GM18519 (cell line): ENCODE results near the gene NPC1L1.

Experiments
- ATAC-seq: cut with Tn5 transposase; IDR thresholded peaks from one replicate; pipeline ENCODE4 v1.9.1; 2021; ENCODE audit warnings: mild to moderate bottlenecking, moderate library complexity; ENCODE audit not compliant: unreplicated experiment, low FRiP score

NPC1L1 gene

GRCh38 chr7:44537442-44537841, 3.7 kb downstream of the NPC1L1 start:
- ATAC-seq = no peak

- ATAC-seq = no peak
These were observed 5.0 kb downstream of the NPC1L1 start for GRCh38 chr7:44536090-44536489.

- ATAC-seq = no peak
These were observed 5.6 kb downstream of the NPC1L1 start for GRCh38 chr7:44535348-44536064.

GRCh38 chr7:44534501-44534900, 6.6 kb downstream of the NPC1L1 start:
- no peak for ATAC-seq

DNA sequence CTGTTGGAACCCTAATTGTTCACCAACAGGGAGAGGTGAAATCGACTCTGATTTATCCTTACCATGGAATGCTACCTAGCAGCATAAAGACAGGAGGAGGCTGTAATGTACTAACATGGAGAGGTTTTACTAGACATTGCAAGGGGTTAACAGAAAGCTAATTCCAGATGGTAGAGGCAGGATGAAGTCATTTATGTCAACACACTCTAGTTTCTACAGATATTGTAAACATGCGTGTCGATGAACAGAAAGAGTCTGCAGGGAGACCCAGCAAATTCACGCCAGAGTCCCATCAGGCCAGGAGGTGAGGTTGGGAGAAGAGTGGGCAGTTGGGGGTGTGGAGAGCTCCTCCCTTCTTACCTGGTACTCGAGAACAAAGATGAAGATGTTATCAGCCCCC, 7.0 kb downstream of the NPC1L1 start:
- no peak for ATAC-seq

- no peak for ATAC-seq
These were observed 7.7 kb downstream of the NPC1L1 start for GRCh38 chr7:44533301-44534055.

GRCh38 chr7:44531421-44532380, 9.4 kb downstream of the NPC1L1 start:
- ATAC-seq = no peak

DNA sequence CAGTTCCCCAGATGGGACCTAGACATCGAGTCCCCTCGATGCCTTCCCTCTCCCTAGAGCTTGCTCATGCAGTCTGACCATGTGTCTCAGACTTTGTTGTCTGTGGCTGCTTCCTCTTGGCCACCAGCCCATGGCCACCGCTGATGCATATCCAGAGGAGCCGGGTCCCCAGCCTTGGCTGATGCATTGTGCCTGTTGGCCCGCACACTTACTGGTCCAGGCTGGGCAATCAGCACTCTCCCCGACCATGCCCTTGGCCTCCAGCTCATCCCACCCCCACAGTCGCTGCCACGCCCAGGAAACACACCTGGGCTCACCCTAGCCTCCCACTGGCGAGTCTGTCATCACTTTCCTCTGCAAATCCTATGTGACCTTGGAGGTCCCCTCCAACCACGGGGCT, 10.1 kb downstream of the NPC1L1 start:
- ATAC-seq = no peak

DNA sequence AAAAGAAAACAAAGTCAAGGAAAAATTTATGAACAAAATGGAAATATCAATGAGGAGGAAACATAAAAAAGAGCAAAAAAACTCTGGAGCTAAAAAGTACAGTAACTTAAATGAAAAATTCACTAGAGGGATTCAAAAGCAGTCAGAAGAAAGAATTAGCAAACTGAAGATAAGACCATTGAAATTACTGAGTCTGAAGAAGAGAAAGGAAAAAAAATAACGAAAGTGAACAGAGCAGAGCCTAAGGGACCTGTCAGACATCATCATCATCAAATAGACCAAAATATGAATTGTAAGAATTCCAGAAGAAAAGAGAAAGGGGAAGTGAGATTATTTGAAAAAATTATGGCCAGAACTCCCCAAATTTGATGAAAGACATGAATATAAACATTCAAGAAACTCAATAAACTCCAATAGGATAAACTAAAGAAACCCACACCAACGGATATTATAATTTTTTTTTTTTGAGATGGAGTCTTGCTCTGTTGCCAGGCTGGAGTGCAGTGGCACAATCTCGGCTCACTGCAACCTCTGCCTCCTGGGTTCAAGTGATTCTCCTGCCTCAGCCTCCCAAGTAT, 16.2 kb downstream of the NPC1L1 start:
- ATAC-seq = no peak

- no peak for ATAC-seq
These were observed 18.8 kb downstream of the NPC1L1 start for GRCh38 chr7:44522315-44522714.

GRCh38 chr7:44521347-44522095, 19.6 kb downstream of the NPC1L1 start:
- no peak for ATAC-seq

DNA sequence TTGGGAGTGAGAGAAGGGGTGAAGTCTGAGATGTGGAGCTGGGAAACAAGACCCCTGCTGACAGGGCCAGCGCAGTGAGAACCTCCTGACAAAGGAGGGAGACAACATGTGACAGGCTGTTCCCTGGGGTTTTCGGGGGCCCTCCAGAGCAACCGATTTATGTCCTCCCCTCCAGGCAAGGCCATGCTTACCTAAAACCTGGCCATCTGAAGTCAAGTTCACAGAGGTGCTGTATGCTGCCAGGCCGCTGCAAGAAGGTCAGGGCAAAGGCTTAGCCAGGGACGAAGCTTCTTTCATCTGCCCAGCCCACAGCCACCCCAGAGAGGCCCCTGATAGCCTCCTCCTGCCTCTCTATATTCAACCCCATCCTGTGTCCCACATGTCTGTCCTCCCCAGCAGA, 20.6 kb downstream of the NPC1L1 start:
- no peak for ATAC-seq

GRCh38 chr7:44519546-44519945, 21.6 kb downstream of the NPC1L1 start:
- no peak for ATAC-seq

DNA sequence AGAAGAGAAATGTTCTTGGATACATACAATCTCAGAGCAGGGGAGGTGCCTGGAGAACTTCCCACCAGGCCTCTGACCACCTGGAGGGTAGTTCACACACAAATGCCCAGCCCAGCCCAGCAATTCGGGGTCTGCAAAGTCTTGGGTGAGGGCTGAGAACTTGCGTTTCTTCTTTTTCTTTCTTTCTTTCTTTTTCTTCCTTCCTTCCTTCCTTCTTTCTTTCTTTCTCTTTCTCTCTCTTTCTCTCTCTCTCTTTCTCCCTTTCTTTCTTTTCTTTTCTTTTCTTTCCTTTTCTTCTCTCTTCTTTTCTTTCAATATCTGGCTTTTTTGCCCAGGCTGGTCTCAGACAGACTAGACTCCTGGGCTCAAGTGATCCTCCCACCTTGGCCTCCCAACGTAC, 22.4 kb downstream of the NPC1L1 start:
- ATAC-seq = no peak

DNA sequence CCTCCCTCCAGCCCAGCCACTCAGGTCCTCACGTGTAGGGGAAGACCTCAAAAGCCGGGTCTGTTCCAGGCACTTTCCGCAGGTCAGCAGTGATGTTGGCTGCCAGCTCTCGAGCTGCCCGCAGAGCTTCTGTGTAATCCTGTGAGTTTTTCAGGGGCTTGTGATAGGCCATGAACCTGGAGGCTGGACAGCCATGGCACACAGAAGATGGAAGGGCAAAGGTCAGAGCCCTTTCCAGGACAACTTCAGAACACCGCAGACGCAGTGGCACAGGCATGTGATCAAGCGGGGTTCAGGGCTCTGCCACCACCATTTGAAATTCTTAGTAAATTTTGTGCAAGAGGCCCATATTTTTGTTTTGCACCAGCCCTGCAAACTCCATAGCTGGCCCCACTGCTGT, 24.0 kb downstream of the NPC1L1 start:
- ATAC-seq = no peak

DNA sequence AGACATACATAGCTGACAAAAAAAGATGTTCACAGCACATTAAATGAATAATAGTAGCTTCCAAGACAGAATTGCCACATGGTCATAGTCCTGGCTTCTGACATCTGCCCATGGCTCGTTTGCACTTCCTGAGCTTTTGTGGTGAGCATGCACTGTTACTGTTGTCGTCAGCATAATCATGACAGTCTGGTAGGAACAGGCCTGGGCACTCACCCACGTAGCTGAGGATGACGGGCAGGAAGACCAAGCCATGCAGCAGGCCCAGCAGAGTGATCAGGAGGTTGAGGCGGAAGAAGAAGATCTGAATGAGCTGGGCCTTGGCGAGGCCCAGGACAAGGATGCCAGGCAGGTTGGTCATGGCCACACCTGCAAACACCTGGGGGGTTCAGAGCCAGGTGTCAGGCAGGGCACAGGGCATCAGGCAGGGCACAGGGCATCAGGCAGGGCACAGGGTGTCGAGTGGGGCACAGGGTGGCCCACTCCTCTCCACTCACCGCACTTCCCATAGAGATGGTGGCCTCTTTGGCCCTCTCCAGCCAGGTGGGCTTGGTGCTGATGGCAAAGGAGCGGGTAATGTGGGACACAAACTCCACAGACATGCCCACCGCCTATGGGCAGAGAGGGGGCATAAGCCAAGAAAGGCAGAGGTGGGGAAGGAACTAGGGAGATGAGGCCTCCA, 25.4 kb downstream of the NPC1L1 start:
- ATAC-seq = no peak

DNA sequence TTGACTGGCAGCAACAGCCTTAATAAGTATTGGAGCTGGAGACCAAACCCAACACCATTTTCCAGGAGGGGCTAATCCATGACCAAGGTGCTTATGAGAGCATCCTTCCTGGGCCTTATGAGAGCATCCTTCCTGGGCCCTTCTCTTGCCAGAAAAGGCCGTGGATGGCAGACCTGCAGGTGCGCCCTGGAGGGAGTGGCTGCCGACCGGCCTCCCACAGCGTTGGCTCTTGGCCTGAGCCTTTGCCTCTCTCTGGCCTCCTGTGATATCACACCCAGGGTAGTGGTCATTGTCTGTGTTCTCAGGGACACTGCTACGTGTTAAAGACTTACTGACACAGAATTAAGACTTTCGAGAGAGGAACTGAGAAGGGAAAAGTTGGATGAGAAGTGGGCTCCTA, 28.4 kb downstream of the NPC1L1 start:
- no peak for ATAC-seq

DNA sequence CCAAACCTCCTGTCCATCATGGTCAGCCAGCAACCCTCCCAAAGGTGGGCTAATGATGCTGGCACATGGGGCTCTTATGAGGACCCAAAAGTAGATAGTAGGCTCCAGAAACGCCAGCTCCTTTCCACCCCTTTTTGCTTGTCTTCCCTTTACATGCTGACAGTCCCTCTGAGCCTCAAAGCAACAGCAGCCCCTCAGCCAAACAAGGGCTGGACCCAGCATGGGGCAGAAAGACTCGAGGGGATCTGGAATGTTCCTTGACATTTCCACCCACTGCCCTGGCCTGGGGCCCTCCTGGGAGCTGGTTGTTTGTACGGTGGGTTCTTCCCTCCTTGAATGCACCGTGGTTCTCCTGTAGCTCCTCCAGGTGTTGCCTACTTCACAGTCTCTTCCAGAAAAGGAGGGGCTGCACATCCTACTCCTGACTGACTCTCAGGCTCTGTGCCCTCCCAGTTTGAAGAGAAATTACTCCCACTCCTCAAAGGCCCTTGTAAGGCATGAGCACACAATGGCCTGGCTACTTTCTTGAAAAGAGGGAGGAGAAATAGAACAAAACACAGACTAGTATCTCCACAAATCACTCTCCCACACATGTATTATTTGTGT, 29.2 kb downstream of the NPC1L1 start:
- no peak for ATAC-seq

- ATAC-seq = no peak
These were observed 29.9 kb downstream of the NPC1L1 start for GRCh38 chr7:44511236-44511635.
